Cardiac muscle cell (in vitro differentiated cells and primary cell): ENCODE data around the gene TMEM171. TPM values are rescaled to one million over a fixed set of nuclear protein-coding genes. Genes with fewer than 3 reads are reported as not detected.

ENCODE experiments used
- DNase-seq, 2 donors: peaks; one replicate each; pipeline versions ENCODE4 v3.0.0 to v3.0.0-alpha.2; 2010 to 2017; ENCODE audit warnings: low read depth in 1 of 2, low spot score in 1 of 2
- H3K27ac ChIP-seq: fragments of 200-600 bp; sonication (generic); 2 replicates; pipeline ENCODE4 v1.5.1; 2016
- H3K27me3 ChIP-seq: fragments of 200-600 bp; sonication (generic); 2 replicates; pipeline ENCODE4 v1.6.0; 2016; ENCODE audit warnings: control low read depth
- H3K36me3 ChIP-seq: fragments of 200-600 bp; sonication (generic); 2 replicates; pipeline ENCODE4 v1.5.1; 2016; ENCODE audit warnings: control low read depth
- H3K4me1 ChIP-seq: fragments of 200-600 bp; sonication (generic); 2 replicates; pipeline ENCODE4 v1.8.1; 2017; ENCODE audit warnings: low read depth, mild to moderate bottlenecking, mixed run types
- H3K4me3 ChIP-seq: fragments of 200-600 bp; sonication (generic); 2 replicates; pipeline ENCODE4 v1.5.1; 2016; ENCODE audit warnings: mild to moderate bottlenecking
- H3K9me3 ChIP-seq: fragments of 200-600 bp; sonication (generic); 2 replicates; pipeline ENCODE4 v1.5.1; 2017; ENCODE audit warnings: low read depth, mild to moderate bottlenecking, control low read depth
- polyA plus RNA-seq: library from polyadenylated mRNA; unstranded; fragments of >200 nt; fragmentation: Nextera tagmentation; extraction: Ambion mirVana; gene quantifications from 2 replicates; pipeline ENCODE4 v1.2.1, GENCODE V29; 2016
- total RNA-seq: library from RNA; depleted of rRNA; stranded (reverse); fragments of >200 nt; gene quantifications from 2 replicates; pipeline ENCODE4 v1.2.3, GENCODE V29; 2016
- TF ChIP-seq, protein P1 (sequence below): IDR thresholded peaks from 2 replicates; pipeline ENCODE4 v1.5.1; 2012; ENCODE audit warnings: low read depth, mild to moderate bottlenecking, low read length

Gene TMEM171
- total and polyA plus RNA-seq, 2 experiments from 2014 or later = not detected

DNA sequence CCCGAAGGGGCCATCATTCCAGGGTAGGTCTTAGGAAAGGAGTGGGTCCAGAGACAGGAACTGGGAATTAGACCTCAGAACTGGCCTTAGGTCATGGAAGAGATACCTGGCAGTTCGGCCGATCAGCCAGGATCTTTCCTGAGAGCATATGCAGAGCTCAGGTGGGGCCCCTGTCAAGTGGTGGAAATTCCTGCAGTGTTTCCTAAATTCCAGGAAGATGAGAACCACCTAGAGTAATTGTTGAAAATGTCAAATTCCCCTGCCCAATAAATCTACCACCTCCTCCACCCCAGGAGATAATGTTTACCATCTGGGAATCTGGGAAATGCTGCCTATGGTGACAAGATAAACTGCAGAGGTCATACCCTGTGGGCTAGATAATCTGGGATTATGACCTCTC is 14.6 kb downstream of the TMEM171 start:
- Histone ChIP-seq H3K9me3 (no peaks in the 10 kb centered on the region), H3K4me1 (peaks cover 5% of the 10 kb centered on the region), H3K27ac (no peak overlapping the region), H3K4me3 (no peak overlapping the region), H3K36me3 (no peaks in the 10 kb centered on the region), H3K27me3 (no peaks in the 10 kb centered on the region)
- DNase-seq = no peak
- TF ChIP-seq, protein P1, sequence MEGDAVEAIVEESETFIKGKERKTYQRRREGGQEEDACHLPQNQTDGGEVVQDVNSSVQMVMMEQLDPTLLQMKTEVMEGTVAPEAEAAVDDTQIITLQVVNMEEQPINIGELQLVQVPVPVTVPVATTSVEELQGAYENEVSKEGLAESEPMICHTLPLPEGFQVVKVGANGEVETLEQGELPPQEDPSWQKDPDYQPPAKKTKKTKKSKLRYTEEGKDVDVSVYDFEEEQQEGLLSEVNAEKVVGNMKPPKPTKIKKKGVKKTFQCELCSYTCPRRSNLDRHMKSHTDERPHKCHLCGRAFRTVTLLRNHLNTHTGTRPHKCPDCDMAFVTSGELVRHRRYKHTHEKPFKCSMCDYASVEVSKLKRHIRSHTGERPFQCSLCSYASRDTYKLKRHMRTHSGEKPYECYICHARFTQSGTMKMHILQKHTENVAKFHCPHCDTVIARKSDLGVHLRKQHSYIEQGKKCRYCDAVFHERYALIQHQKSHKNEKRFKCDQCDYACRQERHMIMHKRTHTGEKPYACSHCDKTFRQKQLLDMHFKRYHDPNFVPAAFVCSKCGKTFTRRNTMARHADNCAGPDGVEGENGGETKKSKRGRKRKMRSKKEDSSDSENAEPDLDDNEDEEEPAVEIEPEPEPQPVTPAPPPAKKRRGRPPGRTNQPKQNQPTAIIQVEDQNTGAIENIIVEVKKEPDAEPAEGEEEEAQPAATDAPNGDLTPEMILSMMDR = no peak

DNA sequence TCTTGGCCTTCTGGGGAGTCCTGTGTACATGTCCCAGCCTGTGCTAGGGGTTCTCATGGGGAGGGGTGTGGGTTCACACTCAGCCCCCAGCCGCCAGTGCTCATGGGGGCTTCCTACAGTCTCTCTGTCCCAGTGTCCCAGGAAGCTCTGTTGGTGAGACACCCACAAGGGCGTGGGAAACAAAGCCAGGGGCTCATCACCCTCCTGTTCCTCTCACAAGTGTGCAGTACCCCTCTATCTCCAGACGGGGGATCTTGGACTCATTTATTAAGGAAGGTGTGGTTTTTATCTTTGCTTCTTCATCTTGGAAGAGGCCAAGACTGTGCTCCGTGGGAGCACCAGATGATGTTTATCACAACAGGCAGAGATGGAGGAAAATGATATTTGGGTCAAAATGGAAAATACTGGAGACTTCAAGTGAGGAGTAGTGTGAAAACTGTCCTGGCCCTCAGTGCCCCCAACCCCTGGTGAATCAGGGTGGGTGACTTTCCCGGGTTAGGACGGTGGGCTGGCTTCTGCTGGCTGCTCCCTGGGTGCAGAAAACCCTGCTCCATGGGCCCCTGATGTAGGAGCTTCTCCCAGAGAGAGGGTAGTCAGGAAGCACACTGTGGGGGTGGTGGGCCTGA is 15.2 kb downstream of the TMEM171 start:
- H3K9me3 ChIP-seq = no peaks in the 10 kb centered on the region
- H3K4me3 ChIP-seq = no peak overlapping the region
- H3K4me1 ChIP-seq = peaks cover 5% of the 10 kb centered on the region
- H3K27me3 ChIP-seq = no peaks in the 10 kb centered on the region
- no peak overlapping the region for H3K27ac ChIP-seq
- H3K36me3 ChIP-seq = no peaks in the 10 kb centered on the region
- TF ChIP-seq, protein P1 = peak; percentile 41
- peak in 1 of 2 donors; percentile 32 for DNase-seq

DNA sequence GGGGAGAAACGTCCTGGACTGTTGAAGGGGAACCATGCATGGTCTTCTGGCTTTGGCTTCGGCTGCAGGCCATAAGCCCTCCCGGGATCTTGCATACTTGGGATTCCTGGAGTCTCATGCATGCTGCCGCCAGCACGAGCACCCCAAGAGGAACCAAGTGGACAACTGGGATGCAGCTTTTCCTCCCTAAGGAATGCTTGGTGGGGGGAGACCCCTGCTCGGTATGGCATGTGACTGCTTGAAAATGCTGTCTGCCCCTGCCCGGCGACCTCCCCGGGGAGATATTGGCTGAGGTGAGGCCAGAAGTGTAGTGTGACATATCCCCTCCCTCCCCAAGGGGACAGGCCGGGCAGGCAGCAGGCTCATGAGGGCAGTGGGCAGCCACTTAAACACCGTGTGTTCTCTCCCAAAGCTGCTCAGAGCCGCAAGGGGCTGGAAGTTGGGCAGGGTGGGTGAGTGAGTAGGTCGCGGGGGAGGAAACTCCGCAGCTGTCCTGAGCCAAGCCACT is 15.7 kb downstream of the TMEM171 start:
- DNase-seq = peak; percentile 48 to 62
- H3K36me3 ChIP-seq = no peaks in the 10 kb centered on the region
- TF ChIP-seq, protein P1 = no peak
- H3K27ac ChIP-seq = no peak overlapping the region
- no peaks in the 10 kb centered on the region for H3K9me3 ChIP-seq
- H3K27me3 ChIP-seq = no peaks in the 10 kb centered on the region
- H3K4me3 ChIP-seq = no peak overlapping the region
- H3K4me1 ChIP-seq = peaks cover 5% of the 10 kb centered on the region

DNA sequence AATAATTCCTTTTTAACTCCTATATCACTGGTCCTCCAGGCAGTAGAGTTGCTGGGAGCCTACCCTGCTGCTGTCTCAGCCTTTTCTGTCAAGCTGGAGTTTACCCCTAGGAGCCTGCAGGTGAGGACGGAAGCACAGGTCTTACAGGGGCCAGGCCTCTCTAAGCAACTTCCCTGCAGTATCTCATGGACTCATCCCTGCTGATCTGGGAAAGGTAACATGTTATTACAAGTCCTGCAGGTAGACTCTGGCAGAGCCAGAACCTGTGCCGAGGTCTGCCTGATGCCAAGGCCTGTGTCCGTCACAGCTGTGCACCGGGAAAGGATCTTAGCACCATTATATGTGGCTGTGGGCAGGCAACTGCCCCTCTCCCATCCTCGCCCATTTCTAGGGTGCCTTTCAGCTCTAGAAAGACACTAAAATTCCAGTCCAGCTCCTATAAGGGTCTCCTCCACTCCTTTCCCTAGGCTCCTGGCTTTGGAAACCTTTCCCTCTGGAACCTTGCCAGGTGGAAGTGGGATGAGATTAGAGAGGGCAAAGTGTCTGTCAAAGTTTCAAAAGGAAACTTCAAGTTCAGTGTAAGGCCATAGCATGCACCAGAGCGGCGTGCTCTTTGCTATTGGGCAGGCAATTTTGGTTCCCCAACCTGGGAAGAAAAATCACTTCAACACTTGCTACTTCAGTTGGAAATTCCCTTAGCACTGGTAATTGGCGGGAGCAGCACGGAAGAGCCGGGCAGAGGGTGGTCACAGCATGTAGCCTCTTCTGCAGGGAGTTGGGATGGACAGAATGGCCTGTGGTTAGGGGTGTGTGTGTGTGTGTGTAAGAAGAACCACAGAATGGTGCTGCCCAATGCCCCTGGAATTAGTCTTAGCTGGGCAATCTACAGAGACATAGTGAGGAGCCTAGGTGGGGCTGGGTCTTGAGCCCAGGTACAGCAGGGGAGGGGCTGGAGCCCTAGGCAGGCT is 17.5 kb downstream of the TMEM171 start:
- H3K36me3 ChIP-seq = no peaks in the 10 kb centered on the region
- TF ChIP-seq, protein P1 = no peak
- H3K4me3 ChIP-seq = no peak overlapping the region
- peak in 1 of 2 donors; percentile 61 for DNase-seq
- no peak overlapping the region for H3K27ac ChIP-seq
- H3K9me3 ChIP-seq = no peaks in the 10 kb centered on the region
- peaks cover 5% of the 10 kb centered on the region for H3K4me1 ChIP-seq
- H3K27me3 ChIP-seq = no peaks in the 10 kb centered on the region

DNA sequence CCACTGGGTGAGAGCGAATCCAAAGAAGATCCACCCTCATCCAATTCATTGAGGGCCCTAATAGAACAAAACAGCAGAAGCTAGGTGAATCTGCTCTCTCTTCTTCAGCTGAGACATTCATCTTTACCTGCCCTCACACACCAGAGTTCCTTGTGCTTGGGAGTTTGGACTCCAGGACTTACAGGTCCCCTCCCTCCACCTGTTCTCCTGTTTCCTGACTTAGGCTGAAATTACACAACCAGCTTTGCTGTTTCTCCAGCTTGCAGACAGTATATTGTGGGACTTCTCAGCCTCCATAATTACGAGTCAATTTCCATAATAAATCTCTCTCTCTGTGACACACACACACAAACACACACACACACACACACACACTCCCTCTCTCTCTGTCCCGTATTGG is 19.1 kb downstream of the TMEM171 start:
- TF ChIP-seq, protein P1 = no peak
- no peaks in the 10 kb centered on the region for H3K27me3 ChIP-seq
- no peaks in the 10 kb centered on the region for H3K36me3 ChIP-seq
- no peak for DNase-seq
- H3K27ac ChIP-seq = no peak overlapping the region
- H3K4me1 ChIP-seq = peaks cover 5% of the 10 kb centered on the region
- H3K9me3 ChIP-seq = no peaks in the 10 kb centered on the region
- no peak overlapping the region for H3K4me3 ChIP-seq
